Right lobe of liver (tissue), 6 donors: ENCODE measurements around the gene BMERB1. TPM values are rescaled to one million over a fixed set of nuclear protein-coding genes. Genes with fewer than 3 reads are reported as not detected.

Source experiments
- ATAC-seq, 4 donors: fragments of 200-7000 bp; cut with Tn5 transposase; one replicate each; pipeline ENCODE4 v1.9.1; 2020; ENCODE audit warnings: mild to moderate bottlenecking in 4 of 4, moderate library complexity in 4 of 4
- DNase-seq, 3 donors: peaks; one replicate each; pipeline ENCODE4 v3.0.0-alpha.2; 2020
- H3K27ac ChIP-seq, 3 donors: fragments of 200-600 bp; one replicate each; pipeline ENCODE4 v1.8.0; 2022
- H3K27me3 ChIP-seq, 2 donors: fragments of 200-600 bp; one replicate each; pipeline ENCODE4 v1.8.0; 2022
- H3K36me3 ChIP-seq, 4 donors: fragments of 200-600 bp; sonication (generic) in 1 of 4; one replicate each; pipeline versions ENCODE4 v1.5.1 to v1.8.0; 2017 to 2022; ENCODE audit warnings: control low read depth in 1 of 4
- H3K4me1 ChIP-seq, 4 donors: fragments of 200-600 bp; sonication (generic) in 1 of 4; one replicate each; pipeline versions ENCODE4 v1.5.1 to v1.8.0; 2017 to 2022; ENCODE audit warnings: control low read depth in 1 of 4
- H3K4me3 ChIP-seq, 3 donors: fragments of 200-600 bp; one replicate each; pipeline ENCODE4 v1.8.0; 2022
- H3K9me3 ChIP-seq, 4 donors: fragments of 200-600 bp; sonication (generic) in 1 of 4; one replicate each; pipeline versions ENCODE4 v1.5.1 to v1.8.0; 2017 to 2022; ENCODE audit warnings: control low read depth in 1 of 4
- POLR2A ChIP-seq: fragments of 450-650 bp; IDR thresholded peaks from one replicate; pipeline ENCODE4 v1.6.1; 2017; ENCODE audit warnings: antibody characterized with exemption, mild to moderate bottlenecking
- WGBS: methylation state at CpG from one replicate; pipeline ENCODE4 v1.1.6; 2018; ENCODE audit warnings: low coverage, low lambda C conversion rate; ENCODE audit not compliant: insufficient coverage; ENCODE audit errors: missing lambda C conversion rate; 5-methylcytosine and 5-hydroxymethylcytosine counted together
- intact Hi-C, 2 donors: fragments of 100-400 bp; cut with DNase I; formaldehyde crosslinking; loops; one replicate each; pipeline versions ENCODE4 v1.11.2 to v1.14.1; 2022
- total RNA-seq, 6 experiments: library from RNA; depleted of rRNA in 2 of 6; stranded (reverse); fragments of >200 nt in 2 of 6; fragmentation: NEBNext Ultra II Directional in 3 of 6; extraction: Animal tissue kit (Norgen Biotek cat#: 25700) in 3 of 6; gene quantifications; one replicate each; pipeline versions ENCODE4 v1.1.0 to v1.2.4, GENCODE V29; 2016 to 2023
- TF ChIP-seq, protein P1 (sequence below), 4 donors: fragments of 200-600 bp in 3 of 4; fragments of 450-650 bp in 1 of 4; IDR thresholded peaks; one replicate each; pipeline versions ENCODE4 v1.5.1 to v1.8.0; 2016 to 2022; ENCODE audit warnings: antibody characterized with exemption in 4 of 4, mild to moderate bottlenecking in 2 of 4
- donor health status: DM: no; HTN: yes; CAD: no.
- donor health status: DM: no; HTN: no; CAD: no.
- donor health status: DM: no; HTN: no; CAD: no.
- donor health status: DM: no; HTN: yes; CAD: no.
- donor health status: DM: no; HTN: yes; CAD: no.

Gene BMERB1
- total RNA-seq, 6 experiments from 2014 or later = 7.0 to 24.0 (median 10.5) TPM

DNA sequence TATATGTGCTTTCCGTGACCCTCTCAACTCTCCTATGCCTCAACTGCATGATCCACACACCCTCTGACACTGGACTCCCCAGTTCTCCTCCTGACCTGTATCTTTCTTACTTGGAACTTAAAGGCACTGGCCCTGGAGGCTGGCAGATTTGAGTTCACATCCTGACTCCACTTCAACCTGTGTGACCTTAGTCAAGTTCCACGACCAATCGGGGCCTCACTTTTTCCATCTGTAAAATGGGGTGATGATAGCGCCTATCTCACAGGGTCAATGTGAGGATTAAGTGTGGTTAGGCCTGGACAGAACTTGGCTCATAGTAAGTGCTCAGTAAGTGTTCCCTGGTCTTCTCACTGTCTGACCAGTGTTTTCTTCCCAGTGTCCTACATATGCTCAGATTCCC lies 183.5 kb downstream of the BMERB1 start:
- Histone ChIP-seq H3K9me3 (no peaks in the 10 kb centered on the region), H3K27ac (no peak overlapping the region), H3K36me3 (peaks cover 0 to 90% (median 41%) of the 10 kb centered on the region in 4 donors), H3K4me3 (no peak overlapping the region), H3K4me1 (no peaks in the 10 kb centered on the region), H3K27me3 (no peaks in the 10 kb centered on the region)
- no peak for TF ChIP-seq POLR2A
- TF ChIP-seq, protein P1, sequence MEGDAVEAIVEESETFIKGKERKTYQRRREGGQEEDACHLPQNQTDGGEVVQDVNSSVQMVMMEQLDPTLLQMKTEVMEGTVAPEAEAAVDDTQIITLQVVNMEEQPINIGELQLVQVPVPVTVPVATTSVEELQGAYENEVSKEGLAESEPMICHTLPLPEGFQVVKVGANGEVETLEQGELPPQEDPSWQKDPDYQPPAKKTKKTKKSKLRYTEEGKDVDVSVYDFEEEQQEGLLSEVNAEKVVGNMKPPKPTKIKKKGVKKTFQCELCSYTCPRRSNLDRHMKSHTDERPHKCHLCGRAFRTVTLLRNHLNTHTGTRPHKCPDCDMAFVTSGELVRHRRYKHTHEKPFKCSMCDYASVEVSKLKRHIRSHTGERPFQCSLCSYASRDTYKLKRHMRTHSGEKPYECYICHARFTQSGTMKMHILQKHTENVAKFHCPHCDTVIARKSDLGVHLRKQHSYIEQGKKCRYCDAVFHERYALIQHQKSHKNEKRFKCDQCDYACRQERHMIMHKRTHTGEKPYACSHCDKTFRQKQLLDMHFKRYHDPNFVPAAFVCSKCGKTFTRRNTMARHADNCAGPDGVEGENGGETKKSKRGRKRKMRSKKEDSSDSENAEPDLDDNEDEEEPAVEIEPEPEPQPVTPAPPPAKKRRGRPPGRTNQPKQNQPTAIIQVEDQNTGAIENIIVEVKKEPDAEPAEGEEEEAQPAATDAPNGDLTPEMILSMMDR (IDR thresholded peaks at IDR 0.05) = no peak
- WGBS = 89% methylated on average over 3 of the region's 4 CpGs
- intact Hi-C loops = no loop called here
- no peak for ATAC-seq
- DNase-seq = no peak

DNA sequence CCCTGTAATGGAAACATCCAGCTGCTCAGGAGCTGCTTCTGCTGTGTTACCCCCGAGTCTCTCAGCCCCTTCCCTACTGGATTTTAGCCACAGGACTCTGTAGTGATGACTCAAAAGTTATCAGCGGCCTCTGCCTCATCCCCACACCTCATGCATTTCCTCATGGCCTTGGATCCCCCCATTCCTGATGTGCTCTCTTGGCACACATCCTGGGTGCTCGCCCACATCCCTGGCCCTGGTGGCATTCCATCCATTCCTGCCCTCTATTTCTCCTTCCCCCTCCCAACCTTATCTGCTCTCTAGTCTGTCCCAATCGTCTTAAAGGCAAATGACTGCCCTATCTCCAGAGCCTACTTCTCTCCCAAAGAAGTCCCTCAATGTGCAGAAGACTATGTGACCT lies 184.0 kb downstream of the BMERB1 start:
- Histone ChIP-seq H3K27ac (no peak overlapping the region), H3K4me1 (no peaks in the 10 kb centered on the region), H3K27me3 (no peaks in the 10 kb centered on the region), H3K36me3 (peaks cover 0 to 88% (median 41%) of the 10 kb centered on the region in 4 donors), H3K4me3 (no peak overlapping the region), H3K9me3 (no peaks in the 10 kb centered on the region)
- WGBS = 85% methylated on average over 3 of the region's 4 CpGs
- TF ChIP-seq POLR2A = no peak
- no peak for DNase-seq
- peak in 2 of 4 donors; percentile 12 to 30 for ATAC-seq
- intact Hi-C loops = no loop called here

DNA sequence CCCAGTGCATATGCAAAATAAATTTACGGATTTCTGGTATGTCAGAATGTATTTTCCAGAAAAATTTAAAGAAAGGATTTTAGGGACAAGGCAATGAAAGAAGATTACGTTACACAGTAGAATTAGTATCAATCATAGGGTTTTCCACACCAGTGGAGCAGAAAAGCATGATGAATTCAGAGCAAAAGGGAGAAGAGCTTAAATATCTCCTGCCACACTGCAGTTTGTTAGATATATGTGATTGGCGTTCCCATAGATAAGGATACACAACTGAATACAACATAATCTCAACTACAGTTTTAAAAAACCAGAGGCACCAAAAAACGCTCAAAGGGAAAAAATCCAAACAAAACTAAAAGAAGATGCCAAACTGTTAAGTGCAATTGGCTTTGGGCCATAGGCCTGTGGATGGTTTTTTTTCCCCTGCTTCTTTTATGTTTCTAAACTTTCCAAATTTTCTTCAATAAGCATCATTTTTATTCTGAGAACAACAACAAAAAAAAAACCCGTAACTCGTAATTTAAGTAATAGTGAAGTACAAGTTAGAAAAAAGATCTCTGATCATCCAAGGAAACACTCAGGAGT lies 186.3 kb downstream of the BMERB1 start:
- Histone ChIP-seq H3K4me3 (no peak overlapping the region), H3K36me3 (peaks cover 0 to 95% (median 50%) of the 10 kb centered on the region in 4 donors), H3K27me3 (no peaks in the 10 kb centered on the region), H3K9me3 (no peaks in the 10 kb centered on the region), H3K4me1 (no peaks in the 10 kb centered on the region), H3K27ac (no peak overlapping the region)
- ATAC-seq (no peak), DNase-seq (no peak)
- WGBS = 83% methylated on average over 6 of the region's 6 CpGs
- TF ChIP-seq, protein P1 (IDR thresholded peaks at IDR 0.05) = no peak
- TF ChIP-seq POLR2A = no peak
- intact Hi-C loops = no loop called here

DNA sequence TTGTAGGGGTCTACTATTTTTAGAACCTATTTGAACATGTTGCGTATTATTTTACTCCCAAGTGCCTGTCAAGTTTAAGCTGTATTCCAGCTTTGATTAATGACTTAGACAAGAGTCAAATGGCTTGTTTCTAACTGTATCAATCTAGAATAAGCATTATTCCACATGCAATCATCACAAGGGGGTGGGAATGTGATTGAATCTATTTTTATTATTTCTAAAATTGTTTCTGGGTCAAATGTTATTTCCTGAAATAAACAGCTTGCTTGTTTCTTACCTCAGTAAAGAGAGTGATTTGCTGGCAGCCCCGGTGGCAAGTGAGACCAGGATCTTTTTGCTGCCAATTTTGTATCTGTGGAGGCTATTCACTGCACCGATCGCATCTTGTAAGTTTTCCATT lies 187.1 kb downstream of the BMERB1 start:
- Histone ChIP-seq H3K27ac (no peak overlapping the region), H3K9me3 (no peaks in the 10 kb centered on the region), H3K4me1 (no peaks in the 10 kb centered on the region), H3K27me3 (no peaks in the 10 kb centered on the region), H3K36me3 (peaks cover 0 to 90% (median 49%) of the 10 kb centered on the region in 4 donors), H3K4me3 (no peak overlapping the region)
- DNase-seq = no peak
- TF ChIP-seq, protein P1 (IDR thresholded peaks at IDR 0.05) = no peak
- no peak for TF ChIP-seq POLR2A
- 80% methylated on average over 4 of the region's 4 CpGs for WGBS
- no peak for ATAC-seq
- intact Hi-C loops = no loop called here

DNA sequence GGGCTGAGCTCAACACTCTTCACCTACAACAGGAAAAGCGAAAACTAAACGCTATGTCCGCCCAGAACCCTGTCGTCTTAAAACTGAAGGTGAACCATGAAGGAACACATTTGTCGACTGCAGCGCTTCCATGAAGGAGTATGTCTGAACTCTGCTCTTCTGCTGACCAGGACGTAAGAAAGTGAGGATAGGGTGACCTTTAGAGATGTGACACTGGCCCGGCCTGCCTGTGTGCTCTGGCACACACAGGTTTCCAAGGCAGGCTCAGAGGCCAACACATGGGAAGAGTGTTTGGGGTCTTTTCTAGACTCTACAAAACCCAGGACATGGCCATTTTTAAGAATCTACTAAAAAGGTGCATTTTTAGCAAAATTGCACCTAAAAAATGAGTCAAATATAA lies 187.5 kb downstream of the BMERB1 start:
- no peak for TF ChIP-seq POLR2A
- TF ChIP-seq, protein P1 (IDR thresholded peaks at IDR 0.05) = no peak
- Histone ChIP-seq H3K27ac (no peak overlapping the region), H3K4me1 (no peaks in the 10 kb centered on the region), H3K36me3 (peaks cover 0 to 85% (median 46%) of the 10 kb centered on the region in 4 donors), H3K9me3 (no peaks in the 10 kb centered on the region), H3K27me3 (no peaks in the 10 kb centered on the region), H3K4me3 (no peak overlapping the region)
- DNase-seq = no peak
- WGBS = 88% methylated on average over 7 of the region's 8 CpGs
- ATAC-seq = no peak
- intact Hi-C loops = no loop called here
